HepG2 (cell line): Measurements from ENCODE around the gene GADD45GIP1. TPM values are rescaled to one million over a fixed set of nuclear protein-coding genes. Genes with fewer than 3 reads are reported as not detected.

Experiments used
- ATF5 ChIP-seq: sonication (generic); formaldehyde crosslinking; IDR thresholded peaks from 2 replicates; pipeline ENCODE4 v1.4.0; 2020; ENCODE audit warnings: mild to moderate bottlenecking, low read depth, missing genetic modification reagents
- E2F1 ChIP-seq: sonication (generic); formaldehyde crosslinking; IDR thresholded peaks from 2 replicates; pipeline ENCODE4 v1.5.0; 2020; ENCODE audit warnings: missing genetic modification reagents
- HDAC1 ChIP-seq: sonication (generic); formaldehyde crosslinking; IDR thresholded peaks from 2 replicates; pipeline ENCODE4 v1.5.1; 2020; ENCODE audit warnings: mild to moderate bottlenecking, missing genetic modification reagents
- ISX ChIP-seq: sonication (generic); formaldehyde crosslinking; conservative IDR thresholded peaks from 2 replicates; pipeline ENCODE4 v1.5.0; 2020; ENCODE audit warnings: missing genetic modification reagents
- KLF13 ChIP-seq: sonication (generic); formaldehyde crosslinking; IDR thresholded peaks from 2 replicates; pipeline ENCODE4 v1.4.0; 2020; ENCODE audit warnings: mild to moderate bottlenecking, missing genetic modification reagents
- LRRFIP1 ChIP-seq: sonication (generic); formaldehyde crosslinking; conservative IDR thresholded peaks from 2 replicates; pipeline ENCODE4 v1.4.0; 2020; ENCODE audit warnings: missing genetic modification reagents
- MED13 ChIP-seq: sonication (generic); formaldehyde crosslinking; IDR thresholded peaks from 2 replicates; pipeline ENCODE4 v1.5.0; 2020; ENCODE audit warnings: missing genetic modification reagents
- MEIS1 ChIP-seq: sonication (generic); formaldehyde crosslinking; IDR thresholded peaks from 2 replicates; pipeline ENCODE4 v1.9.0; 2021; ENCODE audit warnings: mild to moderate bottlenecking, missing genetic modification reagents, moderate library complexity, borderline replicate concordance
- NFATC3 ChIP-seq: sonication (generic); formaldehyde crosslinking; IDR thresholded peaks from 2 replicates; pipeline ENCODE4 v1.5.1; 2020; ENCODE audit warnings: mild to moderate bottlenecking, missing genetic modification reagents
- PTBP1 ChIP-seq: fragments of 200-400 bp; formaldehyde crosslinking; IDR thresholded peaks from 2 replicates; pipeline ENCODE4 v1.6.1; 2018; ENCODE audit warnings: low read length, low read depth; ENCODE audit not compliant: poor library complexity, severe bottlenecking
- RBFOX2 ChIP-seq: fragments of 200-400 bp; formaldehyde crosslinking; IDR thresholded peaks from 2 replicates; pipeline ENCODE4 v1.6.1; 2017; ENCODE audit warnings: low read depth, mild to moderate bottlenecking, low read length
- RFX3 ChIP-seq: IDR thresholded peaks from 2 replicates; pipeline ENCODE4 v1.6.1; 2016; ENCODE audit warnings: missing biosample characterization, missing genetic modification reagents
- SMC3 ChIP-seq: IDR thresholded peaks from 2 replicates; pipeline ENCODE4 v1.6.1; 2011; ENCODE audit warnings: low read length, improper control_type of control experiment
- STAG1 ChIP-seq: sonication (generic); formaldehyde crosslinking; IDR thresholded peaks from 2 replicates; pipeline ENCODE4 v1.4.0; 2020; ENCODE audit warnings: missing genetic modification reagents
- ZNF292 ChIP-seq: sonication (generic); formaldehyde crosslinking; IDR thresholded peaks from 2 replicates; pipeline ENCODE4 v1.8.1; 2022; ENCODE audit warnings: mild to moderate bottlenecking, low read depth, missing genetic modification reagents, borderline replicate concordance
- ZNF549 ChIP-seq: sonication (generic); formaldehyde crosslinking; IDR thresholded peaks from 2 replicates; pipeline ENCODE4 v1.5.0; 2020; ENCODE audit warnings: missing genetic modification reagents
- ZNF570 ChIP-seq: sonication (generic); formaldehyde crosslinking; IDR thresholded peaks from 2 replicates; pipeline ENCODE4 v1.4.0; 2020; ENCODE audit warnings: mild to moderate bottlenecking, missing genetic modification reagents, borderline replicate concordance
- ZNF629 ChIP-seq: sonication (generic); formaldehyde crosslinking; conservative IDR thresholded peaks from 2 replicates; pipeline ENCODE4 v1.5.0; 2020; ENCODE audit warnings: missing genetic modification reagents
- ZNF841 ChIP-seq: sonication (generic); formaldehyde crosslinking; IDR thresholded peaks from 2 replicates; pipeline ENCODE4 v1.8.1; 2023; ENCODE audit warnings: missing genetic modification reagents, borderline replicate concordance
- polyA plus RNA-seq, 8 experiments: library from polyadenylated mRNA; depleted of rRNA in 3 of 8; stranded (reverse) in 7 of 8; unstranded in 1 of 8; fragments of >200 nt; fragmentation: Illumina TruSeq in 4 of 8; extraction: Trizol in 4 of 8; gene quantifications; 2 replicates each; pipeline versions ENCODE4 v1.2.1 to v1.2.3, GENCODE V29; 2011 to 2016; ENCODE audit warnings: low read depth in 4 of 8, missing spikeins in 1 of 8, mixed read lengths in 1 of 8; ENCODE audit not compliant: insufficient read depth in 1 of 8
- total RNA-seq, 5 experiments: library from RNA; depleted of rRNA; stranded (reverse); fragments of >200 nt; fragmentation: Illumina TruSeq; extraction: Trizol; gene quantifications; 2 replicates each; pipeline ENCODE4 v1.2.3, GENCODE V29; 2016; ENCODE audit warnings: low read depth in 1 of 5
- TF ChIP-seq, protein P1 (sequence below): sonication (generic); formaldehyde crosslinking; IDR thresholded peaks from 2 replicates; pipeline ENCODE4 v1.4.0; 2020; ENCODE audit warnings: missing genetic modification reagents, borderline replicate concordance
- TF ChIP-seq, protein P2 (sequence below): fragments of 450-650 bp; IDR thresholded peaks from 2 replicates; pipeline ENCODE4 v1.6.1; 2017; ENCODE audit warnings: mild to moderate bottlenecking

Gene GADD45GIP1
- total and polyA plus RNA-seq, 2 of the 13 experiments (the other 11 are each of a cell fraction or from before 2014, with no cell fraction given) = 24.6 to 30.7 TPM

DNA sequence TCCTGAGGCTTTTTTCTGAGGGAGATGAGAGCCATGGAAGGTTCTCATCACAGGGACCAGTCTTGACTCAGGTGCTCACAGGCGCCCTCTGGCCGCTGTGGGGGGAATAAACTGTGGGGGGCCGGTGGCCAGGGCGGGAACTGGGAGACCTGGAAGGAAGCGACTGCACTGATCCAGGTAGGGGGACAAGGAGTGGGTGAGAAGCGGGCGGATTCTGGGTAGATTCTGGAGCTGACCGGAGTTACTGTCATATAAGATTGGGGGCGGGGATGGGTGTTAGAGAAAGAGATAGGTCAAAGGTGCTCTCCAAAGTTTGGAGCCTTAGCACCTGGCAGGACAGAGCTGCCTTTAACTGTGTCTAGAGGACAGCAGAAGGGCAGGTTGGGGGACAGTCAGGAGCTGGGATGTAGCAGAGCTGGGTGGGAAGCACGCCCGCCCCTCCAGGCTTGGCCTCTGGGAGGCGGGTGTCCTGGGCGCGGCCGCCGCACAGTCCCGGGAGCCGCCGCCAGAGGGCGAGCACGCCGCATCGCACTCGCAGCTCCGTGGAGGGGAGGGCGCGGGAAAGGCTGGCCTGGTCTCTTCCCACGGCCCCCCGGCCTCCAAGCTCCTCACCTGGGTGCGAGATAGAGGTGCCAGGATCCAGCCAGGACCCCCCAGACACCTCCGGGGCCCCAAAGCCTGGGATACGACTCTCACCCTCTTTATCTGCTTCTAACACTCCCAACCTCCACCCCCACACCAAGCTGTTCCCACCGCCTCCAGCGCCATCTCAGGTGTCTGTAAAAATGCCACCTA, 8.2 kb upstream of the GADD45GIP1 start (continued):
- TF ChIP-seq MEIS1 (CRISPR knock-in tag) (no peak), ZNF549 (no peak), NFATC3 (CRISPR knock-in tag) (no peak), SMC3 (peak; percentile 32; the same call in 1 of the 2 replicates), STAG1 (peak; percentile 83), MED13 (CRISPR knock-in tag) (no peak), ATF5 (CRISPR knock-in tag) (no peak), ZNF629 (CRISPR knock-in tag) (peak; percentile 12; the same call in 1 of the 2 replicates), RFX3 (CRISPR knock-in tag) (no peak), ISX (CRISPR knock-in tag) (no peak), PTBP1 (no peak), RBFOX2 (peak; percentile 53; the same call in 1 of the 2 replicates), LRRFIP1 (no peak), E2F1 (CRISPR knock-in tag) (peak; percentile 69; the same call in 1 of the 2 replicates), ZNF841 (CRISPR knock-in tag) (no peak), KLF13 (CRISPR knock-in tag) (no peak), HDAC1 (CRISPR knock-in tag) (peak; percentile 61), ZNF570 (CRISPR knock-in tag) (no peak), ZNF292 (CRISPR knock-in tag) (no peak)
- TF ChIP-seq, protein P1, sequence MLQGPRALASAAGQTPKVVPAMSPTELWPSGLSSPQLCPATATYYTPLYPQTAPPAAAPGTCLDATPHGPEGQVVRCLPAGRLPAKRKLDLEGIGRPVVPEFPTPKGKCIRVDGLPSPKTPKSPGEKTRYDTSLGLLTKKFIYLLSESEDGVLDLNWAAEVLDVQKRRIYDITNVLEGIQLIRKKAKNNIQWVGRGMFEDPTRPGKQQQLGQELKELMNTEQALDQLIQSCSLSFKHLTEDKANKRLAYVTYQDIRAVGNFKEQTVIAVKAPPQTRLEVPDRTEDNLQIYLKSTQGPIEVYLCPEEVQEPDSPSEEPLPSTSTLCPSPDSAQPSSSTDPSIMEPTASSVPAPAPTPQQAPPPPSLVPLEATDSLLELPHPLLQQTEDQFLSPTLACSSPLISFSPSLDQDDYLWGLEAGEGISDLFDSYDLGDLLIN (CRISPR knock-in tag) = 0 out of 2 replicates have a peak, but pooled peaks have one; percentile 54
- TF ChIP-seq, protein P2, sequence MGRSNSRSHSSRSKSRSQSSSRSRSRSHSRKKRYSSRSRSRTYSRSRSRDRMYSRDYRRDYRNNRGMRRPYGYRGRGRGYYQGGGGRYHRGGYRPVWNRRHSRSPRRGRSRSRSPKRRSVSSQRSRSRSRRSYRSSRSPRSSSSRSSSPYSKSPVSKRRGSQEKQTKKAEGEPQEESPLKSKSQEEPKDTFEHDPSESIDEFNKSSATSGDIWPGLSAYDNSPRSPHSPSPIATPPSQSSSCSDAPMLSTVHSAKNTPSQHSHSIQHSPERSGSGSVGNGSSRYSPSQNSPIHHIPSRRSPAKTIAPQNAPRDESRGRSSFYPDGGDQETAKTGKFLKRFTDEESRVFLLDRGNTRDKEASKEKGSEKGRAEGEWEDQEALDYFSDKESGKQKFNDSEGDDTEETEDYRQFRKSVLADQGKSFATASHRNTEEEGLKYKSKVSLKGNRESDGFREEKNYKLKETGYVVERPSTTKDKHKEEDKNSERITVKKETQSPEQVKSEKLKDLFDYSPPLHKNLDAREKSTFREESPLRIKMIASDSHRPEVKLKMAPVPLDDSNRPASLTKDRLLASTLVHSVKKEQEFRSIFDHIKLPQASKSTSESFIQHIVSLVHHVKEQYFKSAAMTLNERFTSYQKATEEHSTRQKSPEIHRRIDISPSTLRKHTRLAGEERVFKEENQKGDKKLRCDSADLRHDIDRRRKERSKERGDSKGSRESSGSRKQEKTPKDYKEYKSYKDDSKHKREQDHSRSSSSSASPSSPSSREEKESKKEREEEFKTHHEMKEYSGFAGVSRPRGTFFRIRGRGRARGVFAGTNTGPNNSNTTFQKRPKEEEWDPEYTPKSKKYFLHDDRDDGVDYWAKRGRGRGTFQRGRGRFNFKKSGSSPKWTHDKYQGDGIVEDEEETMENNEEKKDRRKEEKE = no peak
